HG02571 (cell line): ENCODE data around the gene PLET1.

Experiments
- ATAC-seq: cut with Tn5 transposase; IDR thresholded peaks from one replicate; pipeline ENCODE4 v1.9.1; 2021; ENCODE audit warnings: mild to moderate bottlenecking, moderate library complexity; ENCODE audit not compliant: unreplicated experiment

Gene PLET1

GRCh38 chr11:112260490-112260889, at the start of gene PLET1:
TSS of gene PLET1 (minus strand) at chr11:112260860. CDS start at chr11:112260589, 271 bp downstream.
- ATAC-seq, result no peak

- ATAC-seq, result no peak
Observed at GRCh38 chr11:112310419-112310818, 49.8 kb upstream of the PLET1 start.

- ATAC-seq, result no peak
Observed at GRCh38 chr11:112308651-112309050, 48.0 kb upstream of the PLET1 start.

- ATAC-seq, result no peak
Observed at GRCh38 chr11:112307616-112308015, 47.0 kb upstream of the PLET1 start.

- no peak for ATAC-seq
Observed at GRCh38 chr11:112306230-112306629, 45.6 kb upstream of the PLET1 start.

GRCh38 chr11:112304914-112305313, 44.3 kb upstream of the PLET1 start:
- no peak for ATAC-seq

GRCh38 chr11:112303616-112304015, 43.0 kb upstream of the PLET1 start:
- ATAC-seq, result no peak

- no peak for ATAC-seq
Observed at GRCh38 chr11:112302226-112302868, 41.7 kb upstream of the PLET1 start.

- no peak for ATAC-seq
Observed at GRCh38 chr11:112300094-112300786, 39.6 kb upstream of the PLET1 start.

GRCh38 chr11:112298535-112298934, 37.9 kb upstream of the PLET1 start:
- no peak for ATAC-seq

- ATAC-seq, result no peak
Observed at GRCh38 chr11:112297248-112297866, 36.7 kb upstream of the PLET1 start.

GRCh38 chr11:112296044-112296443, 35.4 kb upstream of the PLET1 start:
- ATAC-seq, result no peak

- no peak for ATAC-seq
Observed at GRCh38 chr11:112294688-112295340, 34.2 kb upstream of the PLET1 start.

GRCh38 chr11:112293614-112294013, 33.0 kb upstream of the PLET1 start:
- ATAC-seq, result no peak

GRCh38 chr11:112292785-112293407, 32.2 kb upstream of the PLET1 start:
- ATAC-seq, result no peak

- no peak for ATAC-seq
Observed at GRCh38 chr11:112292188-112292587, 31.5 kb upstream of the PLET1 start.

GRCh38 chr11:112291191-112291590, 30.5 kb upstream of the PLET1 start:
- ATAC-seq, result no peak

GRCh38 chr11:112290493-112290850, 29.8 kb upstream of the PLET1 start:
- ATAC-seq, result no peak

GRCh38 chr11:112289588-112290492, 29.2 kb upstream of the PLET1 start:
- peak; percentile 98 for ATAC-seq

GRCh38 chr11:112288021-112288420, 27.4 kb upstream of the PLET1 start:
- no peak for ATAC-seq
